Progenitor cell of endocrine pancreas (in vitro differentiated cells): ENCODE data around the gene DNAJC6. TPM values are rescaled to one million over a fixed set of nuclear protein-coding genes. Genes with fewer than 3 reads are reported as not detected.
A peak's percentile ranks its signal among the peaks of the same experiment; 100 is the strongest.

Experiments used
- DNase-seq: peaks from one replicate; pipeline ENCODE4 v3.0.0; 2021; ENCODE audit warnings: low spot score; ENCODE audit not compliant: unreplicated experiment
- H3K27ac Mint-ChIP-seq: 2 replicates; pipeline ENCODE4 v1.8.0; 2021; ENCODE audit warnings: mild to moderate bottlenecking, moderate library complexity, mixed read lengths
- H3K27me3 Mint-ChIP-seq: 2 replicates; pipeline ENCODE4 v1.8.0; 2021; ENCODE audit warnings: mixed read lengths
- H3K36me3 Mint-ChIP-seq: 2 replicates; pipeline ENCODE4 v1.8.0; 2022; ENCODE audit warnings: mixed read lengths; ENCODE audit not compliant: insufficient read depth
- H3K4me1 Mint-ChIP-seq: 2 replicates; pipeline ENCODE4 v1.8.0; 2021; ENCODE audit warnings: low read depth, mixed read lengths
- H3K4me3 Mint-ChIP-seq: 2 replicates; pipeline ENCODE4 v1.8.0; 2021; ENCODE audit warnings: low read depth, mild to moderate bottlenecking, moderate library complexity, mixed read lengths
- H3K9me3 Mint-ChIP-seq: 2 replicates; pipeline ENCODE4 v1.8.0; 2021; ENCODE audit warnings: low read depth, mixed read lengths
- total RNA-seq: library from RNA; stranded (reverse); gene quantifications from 2 replicates; pipeline ENCODE4 v1.2.1, GENCODE V29; 2021
- TF ChIP-seq, protein P1 (sequence below): fragments of 200-600 bp; sonication (generic); IDR thresholded peaks from one replicate; pipeline ENCODE4 v1.5.0; 2021; ENCODE audit warnings: antibody characterized with exemption, mild to moderate bottlenecking; ENCODE audit not compliant: unreplicated experiment

Gene DNAJC6
- total RNA-seq, 1 donor from 2014 or later: 7.1 TPM

DNA sequence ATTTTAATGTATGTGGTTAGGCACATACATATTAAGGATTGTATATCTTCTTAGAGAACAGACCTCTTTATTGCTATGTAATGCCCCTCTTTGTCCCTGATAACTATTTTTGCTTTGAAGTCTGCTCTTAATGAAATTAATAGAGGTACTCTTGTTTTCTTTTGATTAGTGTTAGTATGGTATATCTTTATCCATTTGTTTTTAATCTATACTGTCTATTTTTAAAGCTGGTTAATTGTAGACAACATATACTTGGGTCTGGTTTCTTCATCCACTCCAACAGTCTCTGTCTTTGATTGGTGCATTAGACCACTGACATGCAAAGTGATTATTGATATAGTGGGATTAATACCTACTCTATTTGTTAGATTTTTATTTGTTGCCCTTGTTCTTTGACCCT, 147.1 kb downstream of the DNAJC6 start:
- H3K27ac Mint-ChIP-seq: no peak overlapping the region
- TF ChIP-seq, protein P1, sequence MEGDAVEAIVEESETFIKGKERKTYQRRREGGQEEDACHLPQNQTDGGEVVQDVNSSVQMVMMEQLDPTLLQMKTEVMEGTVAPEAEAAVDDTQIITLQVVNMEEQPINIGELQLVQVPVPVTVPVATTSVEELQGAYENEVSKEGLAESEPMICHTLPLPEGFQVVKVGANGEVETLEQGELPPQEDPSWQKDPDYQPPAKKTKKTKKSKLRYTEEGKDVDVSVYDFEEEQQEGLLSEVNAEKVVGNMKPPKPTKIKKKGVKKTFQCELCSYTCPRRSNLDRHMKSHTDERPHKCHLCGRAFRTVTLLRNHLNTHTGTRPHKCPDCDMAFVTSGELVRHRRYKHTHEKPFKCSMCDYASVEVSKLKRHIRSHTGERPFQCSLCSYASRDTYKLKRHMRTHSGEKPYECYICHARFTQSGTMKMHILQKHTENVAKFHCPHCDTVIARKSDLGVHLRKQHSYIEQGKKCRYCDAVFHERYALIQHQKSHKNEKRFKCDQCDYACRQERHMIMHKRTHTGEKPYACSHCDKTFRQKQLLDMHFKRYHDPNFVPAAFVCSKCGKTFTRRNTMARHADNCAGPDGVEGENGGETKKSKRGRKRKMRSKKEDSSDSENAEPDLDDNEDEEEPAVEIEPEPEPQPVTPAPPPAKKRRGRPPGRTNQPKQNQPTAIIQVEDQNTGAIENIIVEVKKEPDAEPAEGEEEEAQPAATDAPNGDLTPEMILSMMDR: no peak
- H3K4me1 Mint-ChIP-seq: no peaks in the 10 kb centered on the region
- DNase-seq: no peak
- no peak overlapping the region for H3K4me3 Mint-ChIP-seq
- H3K36me3 Mint-ChIP-seq: peaks cover 5% of the 10 kb centered on the region
- H3K27me3 Mint-ChIP-seq: no peaks in the 10 kb centered on the region
- peaks cover 13% of the 10 kb centered on the region for H3K9me3 Mint-ChIP-seq

DNA sequence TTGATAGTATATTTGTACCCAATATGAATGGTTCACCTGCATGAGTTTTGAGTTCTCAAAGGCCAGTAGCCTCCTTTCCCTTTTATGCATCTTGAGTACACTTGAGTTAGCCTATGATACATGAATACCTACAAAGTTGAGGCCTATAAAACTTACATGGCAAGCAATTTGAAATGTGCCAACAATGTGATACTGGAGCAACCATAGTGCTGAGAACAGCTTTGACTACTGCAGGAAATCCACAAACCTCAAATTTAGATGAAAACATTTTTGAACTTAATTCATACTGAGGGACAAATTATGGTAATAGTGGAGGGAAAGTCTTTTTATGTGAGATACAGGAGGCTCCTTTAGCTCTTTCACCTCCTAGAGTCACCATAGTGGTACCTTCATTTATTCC, 148.5 kb downstream of the DNAJC6 start:
- Mint-ChIP-seq H3K4me3 (no peak overlapping the region), H3K27ac (no peak overlapping the region), H3K4me1 (no peaks in the 10 kb centered on the region), H3K27me3 (no peaks in the 10 kb centered on the region), H3K36me3 (peaks cover 5% of the 10 kb centered on the region), H3K9me3 (peaks cover 13% of the 10 kb centered on the region)
- TF ChIP-seq, protein P1: no peak
- DNase-seq: no peak

DNA sequence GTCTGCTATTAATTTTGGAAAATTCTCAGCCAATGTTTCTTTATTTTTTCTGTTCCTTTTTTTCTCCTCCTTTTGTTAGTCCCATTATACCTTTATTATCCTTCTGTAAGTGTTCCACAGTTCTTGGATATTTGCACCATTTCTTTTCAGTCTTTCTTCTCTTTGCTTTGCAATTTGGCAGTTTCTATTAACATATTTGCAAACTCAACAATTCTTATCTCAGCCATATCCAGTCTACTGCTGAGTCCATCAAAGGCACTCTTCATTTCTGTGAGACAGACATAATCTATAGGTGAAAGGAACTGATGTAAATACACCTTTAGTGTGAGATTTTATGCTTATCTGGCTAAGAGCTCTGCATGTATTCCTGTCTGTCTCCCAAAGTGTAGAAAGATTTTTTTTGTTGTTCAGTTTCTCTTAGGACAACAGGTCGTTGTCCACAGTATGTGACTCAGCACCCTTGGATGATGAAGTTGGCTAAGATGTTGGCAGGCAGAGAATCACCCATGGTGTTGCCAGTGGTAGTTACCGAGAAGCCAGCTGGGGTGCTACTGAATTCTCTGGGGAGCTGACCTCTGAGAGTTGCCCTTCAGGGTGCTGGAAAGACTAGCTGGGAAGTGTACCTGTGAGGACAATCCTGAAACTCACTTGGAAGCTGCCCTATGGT, 149.5 kb downstream of the DNAJC6 start:
- DNase-seq: no peak
- Mint-ChIP-seq H3K36me3 (peaks cover 5% of the 10 kb centered on the region), H3K4me3 (no peak overlapping the region), H3K27me3 (no peaks in the 10 kb centered on the region), H3K4me1 (no peaks in the 10 kb centered on the region), H3K9me3 (peaks cover 18% of the 10 kb centered on the region), H3K27ac (no peak overlapping the region)
- TF ChIP-seq, protein P1: no peak

DNA sequence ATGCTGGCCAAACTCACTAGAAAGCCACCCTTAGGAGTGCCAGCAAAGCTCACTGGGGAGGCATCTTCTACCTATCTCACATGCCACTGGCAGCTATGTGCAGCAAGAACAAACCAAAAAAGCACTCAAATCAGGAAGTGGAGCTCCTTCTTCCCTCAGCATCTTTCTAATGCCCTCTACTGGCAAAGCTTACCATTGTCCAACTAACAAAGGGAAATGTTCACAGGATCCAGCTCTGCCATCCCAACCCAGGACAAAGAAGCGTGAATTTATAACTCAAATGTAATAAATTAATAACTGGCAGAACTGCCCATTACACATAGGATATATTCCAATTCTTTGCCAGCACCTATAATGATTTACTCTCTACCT, 150.0 kb downstream of the DNAJC6 start:
- H3K4me3 Mint-ChIP-seq: no peak overlapping the region
- no peaks in the 10 kb centered on the region for H3K4me1 Mint-ChIP-seq
- no peaks in the 10 kb centered on the region for H3K27me3 Mint-ChIP-seq
- peaks cover 18% of the 10 kb centered on the region for H3K9me3 Mint-ChIP-seq
- H3K27ac Mint-ChIP-seq: no peak overlapping the region
- H3K36me3 Mint-ChIP-seq: peaks cover 5% of the 10 kb centered on the region
- no peak for DNase-seq
- TF ChIP-seq, protein P1: peak; percentile 49

Other genes starting within 250 kb of the DNAJC6 start
- gene AK4, start 161.3 kb upstream of the DNAJC6 start, total RNA-seq: 12.6 and 13.8 TPM in 2 replicates
- 3.0 and 3.2 TPM in 2 replicates for gene LEPR, start 111.1 kb downstream of the DNAJC6 start, total RNA-seq
- gene LEPROT, start 111.1 kb downstream of the DNAJC6 start, total RNA-seq: 54.5 and 55.9 TPM in 2 replicates